Measurements from ENCODE around the gene IL21R.

IL21R gene

DNA sequence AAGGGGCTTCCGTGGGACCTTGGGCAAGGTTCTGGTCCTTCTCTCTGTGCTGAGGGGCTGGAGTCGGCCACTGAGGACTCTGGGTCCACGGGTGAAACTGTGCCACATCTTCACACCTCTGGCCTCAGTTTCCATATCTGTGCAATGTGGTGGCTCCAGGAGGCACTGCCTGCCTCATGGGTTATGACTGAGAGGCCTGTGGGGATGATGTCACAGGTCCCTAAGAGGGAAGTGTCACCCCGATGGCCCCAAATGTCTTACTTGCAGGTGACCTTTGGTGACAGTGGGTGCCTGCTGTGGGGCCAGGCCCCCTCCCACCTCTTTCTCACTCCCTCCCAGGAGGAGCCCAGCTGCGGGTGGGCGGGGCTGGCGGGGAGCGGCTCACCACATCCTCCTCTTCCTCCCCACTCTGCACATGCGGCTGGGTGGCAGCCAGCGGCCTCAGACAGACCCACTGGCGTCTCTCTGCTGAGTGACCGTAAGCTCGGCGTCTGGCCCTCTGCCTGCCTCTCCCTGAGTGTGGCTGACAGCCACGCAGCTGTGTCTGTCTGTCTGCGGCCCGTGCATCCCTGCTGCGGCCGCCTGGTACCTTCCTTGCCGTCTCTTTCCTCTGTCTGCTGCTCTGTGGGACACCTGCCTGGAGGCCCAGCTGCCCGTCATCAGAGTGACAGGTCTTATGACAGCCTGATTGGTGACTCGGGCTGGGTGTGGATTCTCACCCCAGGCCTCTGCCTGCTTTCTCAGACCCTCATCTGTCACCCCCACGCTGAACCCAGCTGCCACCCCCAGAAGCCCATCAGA is at the start of gene IL21R:
TSS of gene IL21R (plus strand) at position 407 of the 801 bp plus-strand sequence. CDS start 27,898 bp downstream, outside the sequence.
- no peak for DNase-seq

GRCh38 chr16:27353853-27354252 is 48.1 kb upstream of the IL21R start:
- no peak for DNase-seq

DNA sequence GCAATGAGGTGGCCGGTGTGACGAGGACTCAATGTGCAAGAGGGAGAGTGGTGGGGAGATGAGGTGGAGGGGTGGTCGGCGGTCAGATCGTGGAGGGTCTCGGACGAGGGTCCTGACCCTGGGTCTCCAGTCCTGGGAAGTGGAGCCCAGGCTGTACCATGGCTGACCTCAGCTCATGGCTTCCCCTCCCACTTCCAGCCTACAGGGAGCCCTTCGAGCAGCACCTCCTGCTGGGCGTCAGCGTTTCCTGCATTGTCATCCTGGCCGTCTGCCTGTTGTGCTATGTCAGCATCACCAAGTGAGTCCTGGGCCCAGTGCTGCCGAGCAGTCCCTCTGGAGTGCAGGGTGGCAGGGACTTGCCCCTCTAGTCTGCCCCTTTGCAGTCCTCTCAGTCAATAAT is 46.4 kb upstream of the IL21R start:
- peak; percentile 69 for DNase-seq

GRCh38 chr16:27356794-27357193 is 45.2 kb upstream of the IL21R start:
- DNase-seq: no peak

GRCh38 chr16:27359051-27359450 is 42.9 kb upstream of the IL21R start:
- DNase-seq: no peak

GRCh38 chr16:27359615-27360014 is 42.4 kb upstream of the IL21R start:
- DNase-seq: no peak

DNA sequence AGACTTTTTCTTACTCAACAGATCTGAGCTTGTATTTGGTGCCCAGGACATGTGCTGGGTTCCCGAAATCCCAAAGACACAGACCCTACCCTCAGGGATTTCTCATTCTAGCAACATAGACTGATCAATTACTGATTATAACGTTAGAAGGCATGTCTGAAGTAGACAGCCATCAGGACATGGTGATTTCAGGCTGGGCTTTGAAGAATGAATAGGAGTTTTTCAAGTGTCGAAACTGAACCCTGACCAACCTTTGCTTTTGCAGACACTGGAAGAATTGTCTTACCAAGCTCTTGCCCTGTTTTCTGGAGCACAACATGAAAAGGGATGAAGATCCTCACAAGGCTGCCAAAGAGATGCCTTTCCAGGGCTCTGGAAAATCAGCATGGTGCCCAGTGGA is 40.0 kb upstream of the IL21R start:
- no peak for DNase-seq

- DNase-seq: no peak
Measured at GRCh38 chr16:27362570-27363245, 39.3 kb upstream of the IL21R start.

DNA sequence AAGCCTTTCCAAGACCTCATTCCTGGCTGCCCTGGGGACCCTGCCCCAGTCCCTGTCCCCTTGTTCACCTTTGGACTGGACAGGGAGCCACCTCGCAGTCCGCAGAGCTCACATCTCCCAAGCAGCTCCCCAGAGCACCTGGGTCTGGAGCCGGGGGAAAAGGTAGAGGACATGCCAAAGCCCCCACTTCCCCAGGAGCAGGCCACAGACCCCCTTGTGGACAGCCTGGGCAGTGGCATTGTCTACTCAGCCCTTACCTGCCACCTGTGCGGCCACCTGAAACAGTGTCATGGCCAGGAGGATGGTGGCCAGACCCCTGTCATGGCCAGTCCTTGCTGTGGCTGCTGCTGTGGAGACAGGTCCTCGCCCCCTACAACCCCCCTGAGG is 38.7 kb upstream of the IL21R start:
- no peak for DNase-seq

DNA sequence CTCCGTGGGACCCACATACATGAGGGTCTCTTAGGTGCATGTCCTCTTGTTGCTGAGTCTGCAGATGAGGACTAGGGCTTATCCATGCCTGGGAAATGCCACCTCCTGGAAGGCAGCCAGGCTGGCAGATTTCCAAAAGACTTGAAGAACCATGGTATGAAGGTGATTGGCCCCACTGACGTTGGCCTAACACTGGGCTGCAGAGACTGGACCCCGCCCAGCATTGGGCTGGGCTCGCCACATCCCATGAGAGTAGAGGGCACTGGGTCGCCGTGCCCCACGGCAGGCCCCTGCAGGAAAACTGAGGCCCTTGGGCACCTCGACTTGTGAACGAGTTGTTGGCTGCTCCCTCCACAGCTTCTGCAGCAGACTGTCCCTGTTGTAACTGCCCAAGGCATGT is 38.2 kb upstream of the IL21R start:
- DNase-seq: no peak

GRCh38 chr16:27364493-27365141 is 37.4 kb upstream of the IL21R start:
- no peak for DNase-seq

DNA sequence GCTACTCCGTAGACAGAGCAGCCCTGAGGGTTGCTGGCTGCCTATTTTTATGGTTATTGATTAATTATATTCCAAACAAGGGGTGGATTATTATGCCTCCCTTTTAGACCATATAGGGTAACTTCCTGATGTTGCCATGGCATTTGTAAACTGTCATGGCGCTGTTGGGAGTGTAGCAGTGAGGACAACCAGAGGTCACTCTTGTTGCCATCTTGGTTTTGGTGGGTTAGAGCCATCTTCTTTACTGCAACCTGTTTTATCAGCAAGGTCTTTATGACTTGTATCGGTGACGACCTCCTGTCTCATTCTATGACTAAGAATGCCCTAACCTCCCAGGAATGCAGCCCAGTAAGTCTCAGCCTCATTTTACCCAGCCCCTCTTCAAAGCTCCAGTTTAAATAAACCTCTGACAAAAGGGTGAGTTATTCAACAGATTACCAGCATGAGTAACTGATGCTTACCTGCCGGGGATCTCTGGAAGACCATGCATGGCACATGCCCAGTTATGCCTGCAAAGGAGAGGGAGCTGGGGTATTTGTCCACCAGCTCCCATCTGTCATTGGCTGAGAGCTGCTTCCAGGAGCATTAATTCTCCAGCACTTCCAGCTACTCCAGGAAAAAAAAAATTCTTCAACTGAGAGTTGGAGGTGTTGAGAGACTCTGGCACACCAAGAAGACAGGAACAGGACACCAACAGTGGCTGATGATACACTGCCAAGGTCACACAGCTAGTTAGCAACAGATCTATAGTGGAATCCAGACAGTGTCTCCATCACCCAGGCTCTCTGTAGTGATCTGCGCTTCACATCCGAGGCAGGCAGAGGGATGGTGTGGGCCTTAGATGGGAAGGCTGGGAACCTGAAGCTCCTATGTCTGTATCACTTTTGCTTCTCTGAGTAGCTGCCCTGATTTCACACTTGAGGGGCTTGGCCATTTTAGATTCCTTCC is 36.6 kb upstream of the IL21R start:
- peak; percentile 77 for DNase-seq

DNA sequence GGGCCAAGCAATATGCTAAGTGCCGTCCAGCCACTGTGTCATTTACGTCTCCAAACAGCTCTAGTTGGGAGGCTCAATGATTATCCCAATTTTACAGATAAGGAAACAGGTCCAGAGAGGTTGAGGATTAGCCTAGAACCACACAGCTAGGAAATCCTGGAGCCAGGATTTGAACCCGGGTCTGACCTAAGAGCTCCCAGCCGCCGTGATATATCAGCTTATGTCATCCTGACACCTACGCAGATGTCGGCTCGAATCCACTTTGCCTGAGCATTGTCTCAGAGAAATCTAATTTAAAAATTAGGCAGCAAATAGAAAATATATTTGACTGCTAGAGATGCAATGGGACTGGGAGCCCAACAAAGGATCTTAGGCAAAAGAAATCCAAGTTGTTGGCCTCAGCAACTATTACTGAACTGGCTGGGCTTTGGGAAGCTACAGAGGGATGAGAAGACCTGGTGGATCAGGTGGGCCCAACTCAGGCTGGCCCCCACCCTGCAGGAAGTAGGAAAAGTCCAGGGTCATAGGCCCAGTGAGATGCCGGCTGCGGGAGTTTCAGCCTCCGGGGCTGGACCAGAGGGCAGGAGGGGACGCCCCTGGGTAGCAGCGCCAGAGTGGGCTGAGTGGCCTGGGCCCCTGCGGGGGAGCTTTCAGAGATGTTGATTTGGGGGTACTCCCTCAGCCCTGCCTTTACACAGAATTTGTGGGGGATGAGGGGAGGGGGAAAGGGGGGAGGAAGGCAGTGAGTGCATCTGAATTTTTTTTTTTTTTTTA is 35.1 kb upstream of the IL21R start:
- DNase-seq: no peak

GRCh38 chr16:27367461-27368357 is 34.3 kb upstream of the IL21R start:
- peak; percentile 83 for DNase-seq

DNA sequence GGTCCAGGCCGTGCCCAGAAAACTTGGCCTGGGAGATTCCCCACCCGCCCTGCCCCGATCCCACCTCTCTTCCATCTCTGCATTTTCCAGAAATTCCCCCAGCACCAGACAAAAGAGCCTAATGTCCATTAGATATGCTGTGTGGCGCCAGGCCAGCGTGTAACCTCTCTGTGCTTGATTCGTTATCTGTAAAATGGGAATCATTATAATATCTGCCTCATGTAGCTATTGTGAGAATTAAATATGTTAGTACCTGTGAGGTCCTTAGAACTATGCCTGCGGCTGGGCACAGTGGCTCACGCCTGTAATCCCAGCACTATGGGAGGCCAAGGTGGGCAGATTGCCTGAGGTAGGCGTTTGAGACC is 33.6 kb upstream of the IL21R start:
- DNase-seq: no peak

DNA sequence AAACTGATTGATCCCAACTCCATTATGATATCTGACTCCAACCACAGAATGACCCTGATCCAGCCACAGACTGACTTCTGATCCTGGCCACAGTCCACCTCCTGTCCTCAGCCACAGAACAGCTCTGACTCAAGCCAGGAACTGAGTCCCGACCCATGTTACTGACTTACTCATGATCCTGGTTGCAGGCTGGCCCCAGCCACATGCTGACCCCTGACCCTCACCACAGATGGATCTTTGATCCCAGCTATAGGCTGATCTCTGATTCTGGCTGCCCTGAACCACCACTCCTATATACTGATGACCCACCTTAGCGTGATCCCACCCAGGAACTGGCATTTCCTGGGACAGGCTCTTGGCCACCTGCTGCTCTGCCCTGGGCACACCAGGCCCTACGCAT is 32.2 kb upstream of the IL21R start:
- DNase-seq: no peak

- DNase-seq: no peak
Measured at GRCh38 chr16:27370318-27370717, 31.7 kb upstream of the IL21R start.

- peak; percentile 6 for DNase-seq
Measured at GRCh38 chr16:27373312-27373711, 28.7 kb upstream of the IL21R start.

- peak; percentile 22 for DNase-seq
Measured at GRCh38 chr16:27374221-27374803, 27.7 kb upstream of the IL21R start.

- peak; percentile 97 for DNase-seq
Measured at GRCh38 chr16:27374804-27375425, 27.1 kb upstream of the IL21R start.

Measured in islet precursor cell (in vitro differentiated cells).